HCT116 (cell line): Measurements from ENCODE around the gene ZNF436. TPM values are rescaled to one million over a fixed set of nuclear protein-coding genes. Genes with fewer than 3 reads are reported as not detected.

Experiments used
- total RNA-seq: library from RNA; stranded (reverse); gene quantifications from one replicate; pipeline ENCODE4 v1.2.1, GENCODE V29; 2021; ENCODE audit not compliant: unreplicated experiment

The ZNF436 gene
- total RNA-seq, 1 experiment from 2014 or later = 8.1 TPM

Other genes with a start within 250 kb of the ZNF436 start
- 22.4 TPM for gene LUZP1, start 201.0 kb downstream of the ZNF436 start, total RNA-seq
- 3.5 TPM for gene HTR1D, start 152.3 kb downstream of the ZNF436 start, total RNA-seq
- gene HNRNPR, start 25.6 kb downstream of the ZNF436 start, total RNA-seq = 194 TPM
- gene TCEA3, start 54.9 kb upstream of the ZNF436 start, total RNA-seq = 3.7 TPM
- 19.7 TPM for gene ASAP3, start 114.3 kb upstream of the ZNF436 start, total RNA-seq
- 16.3 TPM for gene E2F2, start 161.4 kb upstream of the ZNF436 start, total RNA-seq
- 183 TPM for gene ID3, start 189.7 kb upstream of the ZNF436 start, total RNA-seq